B cell (primary cell): Measurements from ENCODE around the gene CCDC201. TPM values are rescaled to one million over a fixed set of nuclear protein-coding genes. Genes with fewer than 3 reads are reported as not detected.
A peak's percentile ranks its signal among the peaks of the same experiment; 100 is the strongest.

ENCODE experiments used
- ATAC-seq: fragments of 200-7000 bp; cut with Tn5 transposase; one replicate; pipeline ENCODE4 v1.10.0; 2021; ENCODE audit warnings: low read depth, mild to moderate bottlenecking, moderate number of reproducible peaks, moderate library complexity
- CTCF ChIA-PET: fragments of 350-600 bp; sonication (Branson Sonifier 250); formaldehyde crosslinking; loops from one replicate; lab custom pipeline; 2021; ENCODE audit warnings: antibody characterized with exemption, inconsistent platforms; lab: Charles Lee
- POLR2A ChIA-PET: fragments of 350-600 bp; sonication (Branson Sonifier 250); formaldehyde crosslinking; loops from one replicate; lab custom pipeline; 2021; ENCODE audit warnings: antibody characterized with exemption; lab: Charles Lee
- DNase-seq: peaks from one replicate; pipeline ENCODE4 v3.0.0; 2013
- H2AFZ ChIP-seq: 2 replicates; pipeline ENCODE4 v1.6.1; 2012; ENCODE audit warnings: mild to moderate bottlenecking, low read depth, low read length; ENCODE audit not compliant: insufficient read depth, poor library complexity, severe bottlenecking
- H3K27ac ChIP-seq, 2 donors: 1 replicate in 1 of 2; 2 replicates in 1 of 2; pipeline ENCODE4 v1.5.1; 2012 to 2013; ENCODE audit warnings: low read length in 2 of 2, mild to moderate bottlenecking in 2 of 2, moderate library complexity in 1 of 2
- H3K27me3 ChIP-seq, 4 experiments: fragments of 200-600 bp in 1 of 4; sonication (generic) in 1 of 4; replicated peaks in 1 of 4; 1 replicate in 2 of 4; 2 replicates in 2 of 4; pipeline versions ENCODE4 v1.6.1 to v1.7.0; 2013 to 2016; ENCODE audit warnings: low read length in 3 of 4, mild to moderate bottlenecking in 2 of 4, mixed read lengths in 1 of 4, moderate library complexity in 1 of 4; ENCODE audit not compliant: insufficient read depth in 4 of 4, control insufficient read depth in 3 of 4; ENCODE audit errors: control extremely low read depth in 1 of 4
- H3K36me3 ChIP-seq, 2 experiments: replicated peaks in 1 of 2; 1 replicate in 1 of 2; 2 replicates in 1 of 2; pipeline versions ENCODE4 v1.6.1 to v1.7.1; 2013; ENCODE audit warnings: low read length in 1 of 2; ENCODE audit not compliant: insufficient read depth in 2 of 2, control insufficient read depth in 1 of 2; ENCODE audit errors: control extremely low read depth in 1 of 2, extremely low read depth in 1 of 2
- H3K4me1 ChIP-seq, 2 donors: fragments of 200-600 bp in 1 of 2; sonication (generic) in 1 of 2; 1 replicate in 1 of 2; 2 replicates in 1 of 2; pipeline versions ENCODE4 v1.5.1 to v1.6.1; 2013 to 2017; ENCODE audit warnings: low read length in 2 of 2; ENCODE audit not compliant: control insufficient read depth in 2 of 2, insufficient read depth in 2 of 2
- H3K4me2 ChIP-seq: replicated peaks from 2 replicates; pipeline ENCODE3; 2012; ENCODE audit warnings: mild to moderate bottlenecking, low read depth, low read length; ENCODE audit not compliant: poor library complexity, severe bottlenecking
- H3K4me3 ChIP-seq, 5 experiments: fragments of 200-600 bp in 1 of 5; sonication (generic) in 1 of 5; 1 replicate in 3 of 5; 2 replicates in 2 of 5; pipeline versions ENCODE4 v1.5.1 to v1.7.0; 2011 to 2016; ENCODE audit warnings: low read length in 4 of 5, mild to moderate bottlenecking in 4 of 5, low read depth in 2 of 5, control low read depth in 1 of 5, moderate library complexity in 1 of 5; ENCODE audit not compliant: insufficient read depth in 1 of 5; ENCODE audit errors: control extremely low read depth in 1 of 5, extremely low read depth in 1 of 5
- H3K79me2 ChIP-seq: fragments of 200-600 bp; sonication (generic); one replicate; pipeline ENCODE4 v1.6.0; 2016; ENCODE audit warnings: low read length; ENCODE audit not compliant: control insufficient read depth, insufficient read depth
- H3K9ac ChIP-seq: fragments of 200-600 bp; sonication (generic); 2 replicates; pipeline ENCODE4 v1.6.1; 2017; ENCODE audit warnings: mild to moderate bottlenecking, low read length, moderate library complexity
- H3K9me3 ChIP-seq, 3 donors: one replicate each; pipeline versions ENCODE4 v1.6.1 to v1.7.1; 2013; ENCODE audit warnings: low read length in 2 of 3; ENCODE audit not compliant: control insufficient read depth in 2 of 3, insufficient read depth in 1 of 3; ENCODE audit errors: control extremely low read depth in 1 of 3
- H4K20me1 ChIP-seq: 2 replicates; pipeline ENCODE4 v1.6.0; 2012; ENCODE audit warnings: mild to moderate bottlenecking, low read length; ENCODE audit not compliant: insufficient read depth, control insufficient read depth, poor library complexity, severe bottlenecking
- H3K27ac Mint-ChIP-seq: one replicate; pipeline ENCODE4 v1.8.0; 2021; ENCODE audit warnings: mixed read lengths
- H3K27me3 Mint-ChIP-seq: one replicate; pipeline ENCODE4 v1.8.0; 2021; ENCODE audit warnings: mixed read lengths
- H3K4me1 Mint-ChIP-seq: one replicate; pipeline ENCODE4 v1.8.0; 2021; ENCODE audit warnings: mixed read lengths
- H3K4me3 Mint-ChIP-seq: one replicate; pipeline ENCODE4 v1.8.0; 2021; ENCODE audit warnings: mixed read lengths
- H3K9me3 Mint-ChIP-seq: one replicate; pipeline ENCODE4 v1.8.0; 2022; ENCODE audit warnings: mixed read lengths; ENCODE audit not compliant: insufficient read depth
- CTCF ChIP-seq: fragments of 200-600 bp; IDR thresholded peaks from one replicate; pipeline ENCODE4 v1.8.0; 2022; ENCODE audit warnings: antibody characterized with exemption, mild to moderate bottlenecking
- EZH2 ChIP-seq: IDR thresholded peaks from 2 replicates; pipeline ENCODE4 v1.6.1; 2012; ENCODE audit warnings: borderline replicate concordance, low read depth, mild to moderate bottlenecking, moderate library complexity, low read length; ENCODE audit not compliant: insufficient read depth, poor library complexity, severe bottlenecking
- WGBS: methylation state at CpG from one replicate; pipeline ENCODE4 v1.1.5; 2013; ENCODE audit warnings: missing lambda C conversion rate; ENCODE audit not compliant: insufficient coverage; 5-methylcytosine and 5-hydroxymethylcytosine counted together
- intact Hi-C: fragments of 100-400 bp; cut with micrococcal nuclease; formaldehyde crosslinking; loops from one replicate; pipeline ENCODE4 v1.10.0; 2022
- polyA plus RNA-seq: library from polyadenylated mRNA; depleted of rRNA; stranded (reverse); fragments of >200 nt; gene quantifications from 2 replicates; pipeline ENCODE4 v1.2.3, GENCODE V29; 2012
- total RNA-seq, 2 donors: library from RNA; stranded (reverse); fragments of 120-200 nt in 1 of 2; gene quantifications; 1 replicate in 1 of 2; 2 replicates in 1 of 2; pipeline versions ENCODE4 v1.2.3 to v1.2.4, GENCODE V29; 2013 to 2022

Gene CCDC201
- total and polyA plus RNA-seq, 2 donors (not counting 1 experiment from before 2014, with no cell fraction given): not detected

- Histone ChIP-seq H3K9me3 (no peaks in the 10 kb centered on the region), H3K27ac (no peak overlapping the region), H3K36me3 (no peaks in the 10 kb centered on the region), H3K4me1 (peaks cover 16 to 17% of the 10 kb centered on the region in 2 donors), H3K4me2 (no peak overlapping the region), H3K9ac (no peak overlapping the region), H3K79me2 (no peaks in the 10 kb centered on the region), H3K4me3 (no peak overlapping the region), H2AFZ (no peak overlapping the region), H3K27me3 (peaks cover 0 to 50% (median 35%) of the 10 kb centered on the region in 4 experiments), H4K20me1 (no peaks in the 10 kb centered on the region)
- H3K4me1 Mint-ChIP-seq: peaks cover 17% of the 10 kb centered on the region
- TF ChIP-seq CTCF (peak; percentile 90), EZH2 (no peak)
- H3K27me3 Mint-ChIP-seq: peaks cover 56% of the 10 kb centered on the region
- ChIA-PET POLR2A (no interaction called here), CTCF (interaction anchor here (0.8 to 4.2 kb wide), 7 partner anchors 9 to 1337 kb away, joined by 3 to 46 read pairs (median 5); no protein-coding TSS in a partner anchor)
- peak; percentile 75 for DNase-seq
- H3K27ac Mint-ChIP-seq: no peak overlapping the region
- no peaks in the 10 kb centered on the region for H3K9me3 Mint-ChIP-seq
- ATAC-seq: peak; percentile 61
- H3K4me3 Mint-ChIP-seq: no peak overlapping the region
- WGBS: 11% methylated on average over 15 of the region's 15 CpGs
- intact Hi-C loops: loop anchor here (1.0 kb wide), 2 partner anchors 1172 to 1337 kb away; no protein-coding TSS in a partner anchor
Observed at GRCh38 chr7:45917658-45918057, 44.8 kb upstream of the CCDC201 start.

- intact Hi-C loops: loop anchor here (1.0 kb wide), 2 partner anchors 1172 to 1337 kb away; no protein-coding TSS in a partner anchor
- H3K4me1 Mint-ChIP-seq: peaks cover 13% of the 10 kb centered on the region
- H3K4me3 Mint-ChIP-seq: no peak overlapping the region
- no peaks in the 10 kb centered on the region for H3K9me3 Mint-ChIP-seq
- peaks cover 50% of the 10 kb centered on the region for H3K27me3 Mint-ChIP-seq
- no peak overlapping the region for H3K27ac Mint-ChIP-seq
- Histone ChIP-seq H3K79me2 (no peaks in the 10 kb centered on the region), H3K27me3 (peaks cover 0 to 44% (median 29%) of the 10 kb centered on the region in 4 experiments), H4K20me1 (no peaks in the 10 kb centered on the region), H3K9ac (no peak overlapping the region), H3K4me1 (peaks cover 10 to 13% of the 10 kb centered on the region in 2 donors), H3K4me3 (no peak overlapping the region), H3K4me2 (no peak overlapping the region), H3K36me3 (no peaks in the 10 kb centered on the region), H2AFZ (no peak overlapping the region), H3K9me3 (no peaks in the 10 kb centered on the region), H3K27ac (no peak overlapping the region)
- ChIA-PET CTCF (interaction anchor here (0.8 to 4.2 kb wide), 7 partner anchors 9 to 1338 kb away, joined by 3 to 46 read pairs (median 5); no protein-coding TSS in a partner anchor), POLR2A (no interaction called here)
- WGBS: 80% methylated on average over 11 of the region's 14 CpGs
- TF ChIP-seq CTCF: no peak
- TF ChIP-seq EZH2: no peak
- ATAC-seq: no peak
- no peak for DNase-seq
Observed at GRCh38 chr7:45917064-45917463, 44.2 kb upstream of the CCDC201 start.
